ENCODE results near the gene ZNF583.
A peak's percentile ranks its signal among the peaks of the same experiment; 100 is the strongest.

The ZNF583 gene

GRCh38 chr19:56403764-56404704 lies at the start of gene ZNF583:
Gene ZNF583, plus strand, starts transcription at chr19:56404332. Its CDS starts 2,783 bp downstream, at chr19:56407115.
- DNase-seq, result peak; percentile 89 to 95

GRCh38 chr19:56355517-56355916 lies 48.6 kb upstream of the ZNF583 start:
- no peak for DNase-seq

- no peak for DNase-seq
These were observed 47.2 kb upstream of the ZNF583 start for GRCh38 chr19:56356944-56357343.

GRCh38 chr19:56360841-56361240 lies 43.3 kb upstream of the ZNF583 start:
- no peak for DNase-seq

GRCh38 chr19:56367829-56368711 lies 36.1 kb upstream of the ZNF583 start:
- peak; percentile 78 to 84 for DNase-seq

- no peak for DNase-seq
These were observed 34.1 kb upstream of the ZNF583 start for GRCh38 chr19:56369886-56370676.

- no peak for DNase-seq
These were observed 31.9 kb upstream of the ZNF583 start for GRCh38 chr19:56372281-56372680.

GRCh38 chr19:56377105-56377924 lies 26.8 kb upstream of the ZNF583 start:
- no peak for DNase-seq

- no peak for DNase-seq
These were observed 20.1 kb upstream of the ZNF583 start for GRCh38 chr19:56383826-56384605.

- peak; percentile 90 to 95 for DNase-seq
These were observed 10.8 kb upstream of the ZNF583 start, which contains the start of gene ZNF582 for GRCh38 chr19:56393119-56394012. Gene ZNF582, minus strand, starts transcription at chr19:56393534. Its CDS starts 1,782 bp downstream, at chr19:56391752.

GRCh38 chr19:56398809-56399208 lies 5.3 kb upstream of the ZNF583 start:
- no peak for DNase-seq

- no peak for DNase-seq
These were observed 3.6 kb upstream of the ZNF583 start for GRCh38 chr19:56400485-56400884.

GRCh38 chr19:56403261-56403660 lies 871 bp upstream of the ZNF583 start:
- no peak for DNase-seq

- DNase-seq, result no peak
These were observed 549 bp downstream of the ZNF583 start for GRCh38 chr19:56404705-56405056.

- no peak for DNase-seq
These were observed 930 bp downstream of the ZNF583 start for GRCh38 chr19:56405062-56405461.

- DNase-seq, result no peak
These were observed 19.3 kb downstream of the ZNF583 start for GRCh38 chr19:56423276-56423984.

- DNase-seq, result no peak
These were observed 19.8 kb downstream of the ZNF583 start for GRCh38 chr19:56423985-56424353.

- no peak for DNase-seq
These were observed 37.2 kb downstream of the ZNF583 start for GRCh38 chr19:56441206-56441792.

- no peak for DNase-seq
These were observed 70.2 kb downstream of the ZNF583 start for GRCh38 chr19:56474308-56474707.
